Suprapubic skin (tissue), 4 donors: Measurements from ENCODE around the gene MT1M. TPM values are rescaled to one million over a fixed set of nuclear protein-coding genes. Genes with fewer than 3 reads are reported as not detected.

Experiments
- DNase-seq, 2 donors: peaks; one replicate each; pipeline ENCODE4 v3.0.0-alpha.2; 2019; ENCODE audit warnings: low spot score in 2 of 2
- H3K27ac ChIP-seq: fragments of 200-600 bp; sonication (generic); one replicate; pipeline ENCODE4 v1.5.1; 2019
- H3K27me3 ChIP-seq: fragments of 200-600 bp; sonication (generic); one replicate; pipeline ENCODE4 v1.5.1; 2019
- H3K36me3 ChIP-seq: fragments of 200-600 bp; sonication (generic); one replicate; pipeline ENCODE4 v1.5.1; 2019
- H3K4me1 ChIP-seq: fragments of 200-600 bp; sonication (generic); one replicate; pipeline ENCODE4 v1.5.1; 2019
- H3K4me3 ChIP-seq: fragments of 200-600 bp; sonication (generic); one replicate; pipeline ENCODE4 v1.5.1; 2019; ENCODE audit warnings: mild to moderate bottlenecking
- H3K9me3 ChIP-seq: fragments of 200-600 bp; sonication (generic); one replicate; pipeline ENCODE4 v1.5.1; 2019
- EP300 ChIP-seq: sonication (generic); formaldehyde crosslinking; IDR thresholded peaks from one replicate; pipeline ENCODE4 v1.6.1; 2017; ENCODE audit warnings: antibody characterized with exemption
- POLR2A ChIP-seq, 2 donors: fragments of 450-650 bp; IDR thresholded peaks; one replicate each; pipeline ENCODE4 v1.6.1; 2017; ENCODE audit warnings: antibody characterized with exemption in 2 of 2, mild to moderate bottlenecking in 2 of 2, moderate library complexity in 2 of 2
- POLR2AphosphoS5 ChIP-seq, 3 donors: sonication (generic); formaldehyde crosslinking; IDR thresholded peaks; one replicate each; pipeline ENCODE4 v1.6.1; 2017; ENCODE audit warnings: antibody characterized with exemption in 3 of 3
- WGBS: methylation state at CpG from one replicate; pipeline ENCODE4 v1.1.5; 2018; 5-methylcytosine and 5-hydroxymethylcytosine counted together
- total RNA-seq, 4 donors: library from RNA; depleted of rRNA; stranded (reverse); fragments of >200 nt; gene quantifications; one replicate each; pipeline ENCODE4 v1.1.0, GENCODE V29; 2016
- TF ChIP-seq, protein P1 (sequence below), 2 donors: fragments of 200-600 bp in 1 of 2; fragments of 450-650 bp in 1 of 2; sonication (generic) in 1 of 2; IDR thresholded peaks; one replicate each; pipeline ENCODE4 v1.5.1; 2016 to 2019; ENCODE audit warnings: antibody characterized with exemption in 2 of 2, mild to moderate bottlenecking in 1 of 2, moderate library complexity in 1 of 2

Gene MT1M
- total RNA-seq, 4 donors from 2014 or later = 13.6 to 41.7 (median 20.5) TPM

DNA sequence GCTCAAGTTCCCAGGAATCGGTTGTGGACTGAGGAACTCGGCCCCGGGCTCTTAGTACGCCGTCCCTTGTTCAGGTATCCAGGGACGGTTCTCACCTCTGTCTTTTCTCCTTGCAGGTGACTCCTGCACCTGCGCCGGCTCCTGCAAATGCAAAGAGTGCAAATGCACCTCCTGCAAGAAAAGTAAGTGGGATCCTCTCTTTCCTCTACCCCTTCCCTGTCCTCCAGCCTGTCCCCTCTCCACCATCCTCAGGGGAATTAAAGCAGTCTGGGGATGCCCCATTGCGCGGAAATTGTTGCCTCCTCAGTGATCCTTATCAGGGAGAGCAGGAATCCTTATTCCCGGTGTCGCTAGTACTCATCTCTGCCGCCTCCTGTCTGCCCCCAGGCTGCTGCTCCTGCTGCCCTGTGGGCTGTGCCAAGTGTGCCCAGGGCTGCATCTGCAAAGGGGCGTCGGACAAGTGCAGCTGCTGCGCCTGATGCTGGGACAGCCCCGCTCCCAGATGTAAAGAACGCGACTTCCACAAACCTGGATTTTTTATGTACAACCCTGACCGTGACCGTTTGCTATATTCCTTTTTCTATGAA is 23.5 kb upstream of the MT1M start:
- DNase-seq = no peak
- no peaks in the 10 kb centered on the region for H3K27me3 ChIP-seq
- H3K27ac ChIP-seq = peak overlapping the region; percentile 96
- WGBS = under 1% methylated on average over 21 of the region's 21 CpGs
- TF ChIP-seq POLR2AphosphoS5 (IDR thresholded peaks at IDR 0.05) (no peak), EP300 (no peak), POLR2A (IDR thresholded peaks at IDR 0.05) (no peak)
- TF ChIP-seq, protein P1, sequence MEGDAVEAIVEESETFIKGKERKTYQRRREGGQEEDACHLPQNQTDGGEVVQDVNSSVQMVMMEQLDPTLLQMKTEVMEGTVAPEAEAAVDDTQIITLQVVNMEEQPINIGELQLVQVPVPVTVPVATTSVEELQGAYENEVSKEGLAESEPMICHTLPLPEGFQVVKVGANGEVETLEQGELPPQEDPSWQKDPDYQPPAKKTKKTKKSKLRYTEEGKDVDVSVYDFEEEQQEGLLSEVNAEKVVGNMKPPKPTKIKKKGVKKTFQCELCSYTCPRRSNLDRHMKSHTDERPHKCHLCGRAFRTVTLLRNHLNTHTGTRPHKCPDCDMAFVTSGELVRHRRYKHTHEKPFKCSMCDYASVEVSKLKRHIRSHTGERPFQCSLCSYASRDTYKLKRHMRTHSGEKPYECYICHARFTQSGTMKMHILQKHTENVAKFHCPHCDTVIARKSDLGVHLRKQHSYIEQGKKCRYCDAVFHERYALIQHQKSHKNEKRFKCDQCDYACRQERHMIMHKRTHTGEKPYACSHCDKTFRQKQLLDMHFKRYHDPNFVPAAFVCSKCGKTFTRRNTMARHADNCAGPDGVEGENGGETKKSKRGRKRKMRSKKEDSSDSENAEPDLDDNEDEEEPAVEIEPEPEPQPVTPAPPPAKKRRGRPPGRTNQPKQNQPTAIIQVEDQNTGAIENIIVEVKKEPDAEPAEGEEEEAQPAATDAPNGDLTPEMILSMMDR (IDR thresholded peaks at IDR 0.05) = no peak
- peak overlapping the region; percentile 73 for H3K4me3 ChIP-seq
- H3K36me3 ChIP-seq = no peaks in the 10 kb centered on the region
- H3K4me1 ChIP-seq = peaks cover 67% of the 10 kb centered on the region
- H3K9me3 ChIP-seq = no peaks in the 10 kb centered on the region

DNA sequence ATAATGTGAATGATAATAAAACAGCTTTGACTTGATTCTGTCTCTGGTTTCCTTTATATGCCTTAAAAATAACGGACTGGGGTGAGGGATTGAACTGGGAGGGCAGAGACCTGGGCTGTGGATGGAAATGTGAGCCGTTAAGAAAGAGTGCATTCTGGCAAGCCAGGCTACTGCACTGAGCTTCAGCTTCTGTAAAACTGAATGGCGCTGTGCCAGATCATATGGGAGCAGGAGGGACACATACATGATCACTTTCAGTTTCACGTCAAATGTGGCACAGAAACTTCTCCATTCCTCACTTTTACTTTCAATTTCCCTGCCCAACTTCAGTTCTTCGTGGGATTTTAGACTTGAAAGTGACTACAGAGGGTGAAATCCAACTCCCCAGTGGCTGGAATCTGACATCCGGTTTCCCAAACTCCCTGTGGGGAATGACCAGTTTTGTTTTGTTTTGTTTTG is 23.0 kb upstream of the MT1M start:
- WGBS = 0% methylated on average over 6 of the region's 6 CpGs
- H3K4me3 ChIP-seq = peak overlapping the region; percentile 73
- peak in 1 of 2 donors; percentile 26 for TF ChIP-seq POLR2A (IDR thresholded peaks at IDR 0.05)
- TF ChIP-seq POLR2AphosphoS5 (IDR thresholded peaks at IDR 0.05) = peak; percentile 35 to 86 (median 71)
- TF ChIP-seq, protein P1 (IDR thresholded peaks at IDR 0.05) = no peak
- H3K27me3 ChIP-seq = no peaks in the 10 kb centered on the region
- H3K27ac ChIP-seq = peak overlapping the region; percentile 96
- H3K4me1 ChIP-seq = peaks cover 67% of the 10 kb centered on the region
- DNase-seq = peak in 1 of 2 donors; percentile 88
- H3K9me3 ChIP-seq = no peaks in the 10 kb centered on the region
- H3K36me3 ChIP-seq = no peaks in the 10 kb centered on the region

DNA sequence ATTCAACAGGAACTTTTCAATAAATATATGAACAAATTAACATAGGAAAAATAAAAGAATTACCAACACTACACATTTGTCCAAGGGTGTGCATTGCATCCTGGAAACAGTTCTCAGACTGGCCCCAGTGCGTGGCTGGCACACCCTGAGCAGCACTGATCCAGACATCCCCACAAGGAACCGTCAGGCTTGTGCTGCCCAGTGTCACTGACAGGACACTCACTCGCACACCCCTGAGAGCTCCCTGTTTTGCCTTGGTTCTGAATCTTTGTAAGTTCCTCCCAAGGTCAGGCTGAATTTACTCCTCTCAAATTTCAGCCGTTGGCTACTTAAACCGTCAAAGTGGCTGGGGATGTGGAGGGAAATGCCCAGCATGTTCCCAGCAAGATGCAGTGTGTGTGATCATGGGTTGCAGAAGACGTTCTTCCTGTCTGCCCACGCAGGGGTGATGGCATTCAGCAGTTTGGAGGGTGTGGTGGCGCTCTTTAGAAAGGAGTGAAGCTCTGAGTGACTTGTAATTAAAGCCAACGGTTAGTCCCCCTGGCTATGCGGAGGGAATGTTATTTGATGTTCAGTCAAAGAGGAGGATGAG is 22.3 kb upstream of the MT1M start:
- no peak for DNase-seq

DNA sequence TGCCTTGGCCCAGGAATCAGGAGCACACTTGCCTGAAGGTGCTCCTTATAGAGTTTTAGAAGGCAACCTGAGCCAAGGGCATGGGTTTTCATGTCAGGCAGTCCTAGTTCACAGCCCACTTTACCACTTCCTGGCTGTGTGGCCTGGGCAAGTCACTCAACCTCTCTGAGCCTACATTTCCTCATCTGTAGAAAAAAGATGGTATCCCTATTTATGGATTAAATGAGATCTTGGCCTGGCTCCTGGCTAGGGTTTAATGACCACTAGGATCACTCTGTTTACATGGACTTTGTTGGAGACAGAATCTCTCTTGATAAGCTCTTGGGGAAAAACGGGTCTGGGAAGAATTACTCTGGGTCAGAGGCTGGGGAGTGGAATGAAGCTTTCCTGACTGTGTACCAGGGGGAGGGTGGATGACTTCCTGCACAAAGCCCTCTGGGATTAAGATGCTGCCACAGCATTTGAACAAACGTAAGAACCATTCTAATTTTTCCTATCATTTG is 21.8 kb upstream of the MT1M start:
- Histone ChIP-seq H3K27ac (peak overlapping the region; percentile 96), H3K27me3 (no peaks in the 10 kb centered on the region), H3K36me3 (no peaks in the 10 kb centered on the region), H3K4me3 (peak overlapping the region; percentile 73), H3K4me1 (peaks cover 58% of the 10 kb centered on the region), H3K9me3 (no peaks in the 10 kb centered on the region)
- TF ChIP-seq POLR2AphosphoS5 (IDR thresholded peaks at IDR 0.05) (no peak), POLR2A (IDR thresholded peaks at IDR 0.05) (no peak), EP300 (no peak)
- TF ChIP-seq, protein P1 (IDR thresholded peaks at IDR 0.05) = no peak
- 40% methylated on average over 2 of the region's 2 CpGs for WGBS
- no peak for DNase-seq

More for the DNA sequence above, 22.3 kb upstream of the MT1M start:
- Histone ChIP-seq H3K4me3 (peak overlapping the region; percentile 73), H3K27me3 (no peaks in the 10 kb centered on the region), H3K4me1 (peaks cover 63% of the 10 kb centered on the region), H3K27ac (peak overlapping the region; percentile 96), H3K9me3 (no peaks in the 10 kb centered on the region), H3K36me3 (no peaks in the 10 kb centered on the region)
- WGBS = 6% methylated on average over 10 of the region's 10 CpGs
- TF ChIP-seq, protein P1 (IDR thresholded peaks at IDR 0.05) = no peak
- TF ChIP-seq POLR2A (IDR thresholded peaks at IDR 0.05) (peak; percentile 67 to 78), POLR2AphosphoS5 (IDR thresholded peaks at IDR 0.05) (peak; percentile 65 to 82 (median 77)), EP300 (peak; percentile 38)

DNA sequence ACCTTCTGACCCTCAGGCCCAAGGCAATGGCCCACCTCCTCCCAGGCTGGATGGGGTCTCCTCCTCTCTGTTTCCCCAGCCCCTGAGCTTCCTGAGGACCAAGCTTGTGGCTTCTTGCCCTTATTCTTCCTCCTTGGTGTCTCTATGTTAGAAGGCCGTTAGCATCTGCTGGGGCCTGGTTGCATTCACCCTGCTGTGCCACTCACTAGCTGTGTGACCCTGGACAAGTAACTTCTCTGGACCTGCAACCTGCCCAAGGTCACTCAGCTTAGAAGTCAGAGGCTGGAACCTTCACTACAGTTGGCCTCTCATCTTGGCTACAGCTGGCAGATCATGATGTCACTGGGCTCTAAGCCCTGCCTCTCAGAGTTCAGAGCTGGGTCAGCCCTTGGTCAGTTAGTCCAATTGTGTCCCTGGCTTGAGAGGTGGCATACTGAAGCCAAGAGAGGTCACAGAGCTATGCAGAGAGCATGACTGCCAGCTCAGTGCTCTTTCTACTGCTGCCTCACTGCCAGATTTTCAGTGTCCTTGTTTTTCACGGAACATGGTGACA is 21.1 kb upstream of the MT1M start:
- no peak for TF ChIP-seq POLR2A (IDR thresholded peaks at IDR 0.05)
- TF ChIP-seq POLR2AphosphoS5 (IDR thresholded peaks at IDR 0.05) = peak in 1 of 3 donors; percentile 15
- no peak overlapping the region for H3K4me3 ChIP-seq
- WGBS = 61% methylated on average over 2 of the region's 2 CpGs
- DNase-seq = no peak
- no peaks in the 10 kb centered on the region for H3K36me3 ChIP-seq
- peak overlapping the region; percentile 96 for H3K27ac ChIP-seq
- H3K4me1 ChIP-seq = peaks cover 51% of the 10 kb centered on the region
- H3K9me3 ChIP-seq = no peaks in the 10 kb centered on the region
- H3K27me3 ChIP-seq = no peaks in the 10 kb centered on the region
